ENCODE results near the gene PBX3. TPM values are rescaled to one million over a fixed set of nuclear protein-coding genes. Genes with fewer than 3 reads are reported as not detected.

Gene PBX3
- total and polyA plus RNA-seq, 10 donors = 7.2 to 58.4 (median 34.1) TPM

DNA sequence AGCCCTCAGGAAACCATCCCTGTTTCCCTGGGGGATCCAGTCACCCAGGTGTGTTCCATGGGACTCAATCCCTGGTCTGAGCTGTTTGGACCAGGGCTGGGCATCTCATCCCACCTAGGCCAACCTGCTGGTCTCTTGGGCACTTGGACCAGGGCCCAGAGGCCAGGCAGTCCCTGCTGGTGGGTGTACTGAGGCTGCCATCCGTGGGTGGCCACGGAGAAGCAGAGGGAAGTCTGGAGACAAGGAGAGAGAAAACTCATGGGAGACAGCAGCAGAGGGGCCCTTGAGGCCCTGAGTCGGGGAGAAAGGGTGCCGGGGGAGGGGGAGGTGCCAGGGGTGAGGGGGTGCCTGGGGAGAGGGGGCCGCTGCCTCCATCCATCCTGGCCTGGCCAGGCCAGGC, 247.8 kb downstream of the PBX3 start:
- H3K27me3 ChIP-seq (replicated peaks in 1 of 7) = peaks cover 0 to 20% (median 0%) of the 10 kb centered on the region in 7 donors
- no peaks in the 10 kb centered on the region for H3K36me3 ChIP-seq
- H3K4me3 ChIP-seq = no peak overlapping the region
- TF ChIP-seq POLR2A (IDR thresholded peaks at IDR 0.05) = no peak
- TF ChIP-seq, protein P1, sequence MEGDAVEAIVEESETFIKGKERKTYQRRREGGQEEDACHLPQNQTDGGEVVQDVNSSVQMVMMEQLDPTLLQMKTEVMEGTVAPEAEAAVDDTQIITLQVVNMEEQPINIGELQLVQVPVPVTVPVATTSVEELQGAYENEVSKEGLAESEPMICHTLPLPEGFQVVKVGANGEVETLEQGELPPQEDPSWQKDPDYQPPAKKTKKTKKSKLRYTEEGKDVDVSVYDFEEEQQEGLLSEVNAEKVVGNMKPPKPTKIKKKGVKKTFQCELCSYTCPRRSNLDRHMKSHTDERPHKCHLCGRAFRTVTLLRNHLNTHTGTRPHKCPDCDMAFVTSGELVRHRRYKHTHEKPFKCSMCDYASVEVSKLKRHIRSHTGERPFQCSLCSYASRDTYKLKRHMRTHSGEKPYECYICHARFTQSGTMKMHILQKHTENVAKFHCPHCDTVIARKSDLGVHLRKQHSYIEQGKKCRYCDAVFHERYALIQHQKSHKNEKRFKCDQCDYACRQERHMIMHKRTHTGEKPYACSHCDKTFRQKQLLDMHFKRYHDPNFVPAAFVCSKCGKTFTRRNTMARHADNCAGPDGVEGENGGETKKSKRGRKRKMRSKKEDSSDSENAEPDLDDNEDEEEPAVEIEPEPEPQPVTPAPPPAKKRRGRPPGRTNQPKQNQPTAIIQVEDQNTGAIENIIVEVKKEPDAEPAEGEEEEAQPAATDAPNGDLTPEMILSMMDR (IDR thresholded peaks at IDR 0.05 in 8 of 11, conservative IDR thresholded peaks at IDR 0.05 in 3 of 11) = no peak
- TF ChIP-seq POLR2AphosphoS5 (IDR thresholded peaks at IDR 0.05) = no peak
- intact Hi-C loops (cut with DNase I; ENCODE audit: low total_unique reads) = no loop called here
- H3K27ac ChIP-seq = no peak overlapping the region
- no peaks in the 10 kb centered on the region for H3K9me3 ChIP-seq
- 81 to 93% (median 84%) methylated on average over 5 of the region's 5 CpGs for WGBS, 5 donors
- no peaks in the 10 kb centered on the region for H3K4me1 ChIP-seq
- no peak for DNase-seq

GRCh38 chr9:125995706-125996105, 248.5 kb downstream of the PBX3 start:
- no peaks in the 10 kb centered on the region for H3K9me3 ChIP-seq
- H3K27ac ChIP-seq = no peak overlapping the region
- H3K36me3 ChIP-seq = no peaks in the 10 kb centered on the region
- no peak overlapping the region for H3K4me3 ChIP-seq
- TF ChIP-seq, protein P1 (IDR thresholded peaks at IDR 0.05 in 8 of 11, conservative IDR thresholded peaks at IDR 0.05 in 3 of 11) = no peak
- TF ChIP-seq POLR2AphosphoS5 (IDR thresholded peaks at IDR 0.05) (no peak), POLR2A (IDR thresholded peaks at IDR 0.05) (no peak)
- intact Hi-C loops (cut with DNase I; ENCODE audit: low total_unique reads) = no loop called here
- H3K27me3 ChIP-seq (replicated peaks in 1 of 7) = peaks cover 0 to 20% (median 0%) of the 10 kb centered on the region in 7 donors
- H3K4me1 ChIP-seq = no peaks in the 10 kb centered on the region
- WGBS, 5 donors = 82 to 90% (median 88%) methylated on average over 10 of the region's 10 CpGs
- DNase-seq = no peak

DNA sequence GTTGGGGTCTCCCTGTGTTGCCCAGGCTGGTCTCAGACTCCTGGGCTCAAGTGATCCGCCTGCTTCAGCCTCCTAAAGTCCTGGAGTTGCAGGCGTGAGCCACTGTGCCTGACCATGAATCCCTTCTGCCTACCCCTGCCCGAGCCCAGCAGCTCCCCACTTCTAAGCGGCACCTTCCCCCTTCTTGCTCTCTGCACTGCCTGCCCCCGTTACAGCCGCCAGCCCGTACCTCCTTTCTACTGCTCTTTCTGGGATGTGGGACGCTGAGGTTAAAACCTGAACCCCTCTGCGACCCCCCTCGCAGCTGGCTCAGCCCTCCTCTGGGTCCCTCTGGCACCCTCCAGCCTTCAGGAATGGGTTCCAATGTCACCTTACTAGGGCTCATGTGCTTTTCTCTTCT, 249.6 kb downstream of the PBX3 start:
- DNase-seq = no peak
- Histone ChIP-seq H3K27ac (no peak overlapping the region), H3K9me3 (no peaks in the 10 kb centered on the region), H3K36me3 (no peaks in the 10 kb centered on the region), H3K4me3 (no peak overlapping the region), H3K27me3 (replicated peaks in 1 of 7) (peaks cover 0 to 20% (median 0%) of the 10 kb centered on the region in 7 donors), H3K4me1 (no peaks in the 10 kb centered on the region)
- TF ChIP-seq POLR2AphosphoS5 (IDR thresholded peaks at IDR 0.05) (no peak), POLR2A (IDR thresholded peaks at IDR 0.05) (no peak)
- TF ChIP-seq, protein P1 (IDR thresholded peaks at IDR 0.05 in 8 of 11, conservative IDR thresholded peaks at IDR 0.05 in 3 of 11) = no peak
- WGBS, 5 donors = 87 to 98% (median 94%) methylated on average over 10 of the region's 10 CpGs
- intact Hi-C loops (cut with DNase I; ENCODE audit: low total_unique reads) = no loop called here

- intact Hi-C loops (cut with DNase I; ENCODE audit: low total_unique reads) = no loop called here
- H3K4me1 ChIP-seq = no peaks in the 10 kb centered on the region
- TF ChIP-seq POLR2AphosphoS5 (IDR thresholded peaks at IDR 0.05) = no peak
- TF ChIP-seq POLR2A (IDR thresholded peaks at IDR 0.05) = no peak
- TF ChIP-seq, protein P1 (IDR thresholded peaks at IDR 0.05 in 8 of 11, conservative IDR thresholded peaks at IDR 0.05 in 3 of 11) = no peak
- H3K27me3 ChIP-seq (replicated peaks in 1 of 7) = peaks cover 0 to 20% (median 0%) of the 10 kb centered on the region in 7 donors
- no peak overlapping the region for H3K27ac ChIP-seq
- no peak for DNase-seq
- WGBS, 5 donors = 83 to 92% (median 89%) methylated on average over 9 to 17 of the region's 17 CpGs
- H3K9me3 ChIP-seq = no peaks in the 10 kb centered on the region
- H3K36me3 ChIP-seq = no peaks in the 10 kb centered on the region
- H3K4me3 ChIP-seq = no peak overlapping the region
Measured at GRCh38 chr9:125997196-125997823, 250.1 kb downstream of the PBX3 start.
